Jurkat, Clone E6-1 (cell line): ENCODE results near the gene BNC2.

Source experiments
- DNase-seq: peaks from one replicate; pipeline ENCODE4 v3.0.0-alpha.2; 2011; ENCODE audit warnings: low read depth, low spot score
- H3K4me3 ChIP-seq: 2 replicates; pipeline ENCODE4 v1.5.1; 2011; ENCODE audit warnings: mild to moderate bottlenecking, low read length, control low read depth, moderate library complexity

Gene BNC2

DNA sequence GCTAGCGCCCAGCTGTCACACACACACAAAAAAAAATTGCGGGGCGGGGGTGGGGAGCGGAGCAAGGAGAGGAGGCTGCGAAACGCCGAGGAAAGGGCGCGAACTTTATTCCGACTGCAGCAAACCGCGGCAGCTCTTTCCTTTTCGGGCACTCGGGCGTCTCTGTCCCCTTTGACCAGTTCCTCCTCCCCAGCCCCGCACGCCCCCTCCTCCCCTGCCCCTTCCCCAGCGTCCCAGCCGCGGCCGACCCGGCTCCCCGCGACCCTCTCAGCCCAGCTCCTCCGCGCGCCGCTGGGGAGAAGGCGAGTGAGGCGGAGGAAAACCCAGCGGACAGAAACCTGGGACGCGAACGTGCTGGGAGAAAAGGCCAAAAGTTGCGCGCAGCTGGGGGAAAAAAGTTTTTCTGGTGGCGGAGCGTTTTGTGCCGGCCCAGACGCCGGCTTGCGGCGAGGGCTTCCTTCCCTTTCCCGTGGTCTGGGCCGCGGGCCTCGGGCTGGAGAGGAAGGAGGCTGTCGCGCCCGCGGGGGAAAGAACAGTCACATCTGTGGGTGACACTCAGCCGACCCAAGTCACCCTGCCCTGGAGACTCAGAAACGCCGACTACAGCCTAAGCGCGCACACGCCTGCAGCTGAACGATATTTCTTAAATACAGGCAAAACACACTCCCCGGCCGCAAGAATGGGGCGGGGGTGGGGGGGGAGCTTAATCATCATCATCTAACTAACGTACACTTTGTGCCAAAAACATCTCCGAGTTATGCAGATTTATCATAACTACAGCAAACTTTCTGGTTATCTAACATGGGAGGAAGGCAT, 1.1 kb upstream of the BNC2 start:
- DNase-seq, result peak; percentile 18
- H3K4me3 ChIP-seq, result peak overlapping the region; percentile 27

DNA sequence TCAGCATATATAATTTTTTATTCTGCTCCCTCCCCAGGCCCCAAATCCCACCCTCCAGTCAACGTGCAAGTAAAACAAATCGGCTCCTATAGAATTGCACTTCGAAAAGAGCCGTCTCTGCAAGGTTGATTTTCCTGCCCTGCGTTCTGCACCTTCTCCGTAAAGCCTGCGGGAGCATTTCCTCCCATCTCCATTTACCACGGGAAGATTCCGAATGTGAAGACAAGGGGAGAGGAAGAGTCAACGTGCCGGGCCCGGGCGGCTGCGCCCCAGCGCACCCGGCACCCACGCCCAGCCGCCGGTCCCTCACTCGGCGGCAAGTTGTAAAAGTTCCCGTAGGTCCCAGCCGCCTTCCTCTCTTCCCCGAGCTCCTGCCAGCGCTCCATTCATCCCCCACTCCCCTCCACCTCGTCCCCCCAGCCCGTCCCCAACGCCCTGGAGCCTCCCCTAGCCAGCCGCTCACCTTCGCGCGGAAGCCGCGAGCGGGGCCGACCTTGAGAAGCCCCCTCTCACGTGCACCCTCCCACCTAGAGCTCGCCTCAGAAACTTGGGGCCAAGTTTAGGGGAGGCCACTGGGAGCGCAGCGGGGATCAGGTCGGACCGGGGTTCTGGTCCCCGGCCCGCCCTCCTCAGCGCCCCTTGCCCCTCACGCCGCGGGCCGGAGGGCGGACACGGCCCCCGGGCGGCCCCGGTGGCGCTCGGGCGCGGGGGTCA, 431 bp downstream of the BNC2 start:
- no peak for DNase-seq

DNA sequence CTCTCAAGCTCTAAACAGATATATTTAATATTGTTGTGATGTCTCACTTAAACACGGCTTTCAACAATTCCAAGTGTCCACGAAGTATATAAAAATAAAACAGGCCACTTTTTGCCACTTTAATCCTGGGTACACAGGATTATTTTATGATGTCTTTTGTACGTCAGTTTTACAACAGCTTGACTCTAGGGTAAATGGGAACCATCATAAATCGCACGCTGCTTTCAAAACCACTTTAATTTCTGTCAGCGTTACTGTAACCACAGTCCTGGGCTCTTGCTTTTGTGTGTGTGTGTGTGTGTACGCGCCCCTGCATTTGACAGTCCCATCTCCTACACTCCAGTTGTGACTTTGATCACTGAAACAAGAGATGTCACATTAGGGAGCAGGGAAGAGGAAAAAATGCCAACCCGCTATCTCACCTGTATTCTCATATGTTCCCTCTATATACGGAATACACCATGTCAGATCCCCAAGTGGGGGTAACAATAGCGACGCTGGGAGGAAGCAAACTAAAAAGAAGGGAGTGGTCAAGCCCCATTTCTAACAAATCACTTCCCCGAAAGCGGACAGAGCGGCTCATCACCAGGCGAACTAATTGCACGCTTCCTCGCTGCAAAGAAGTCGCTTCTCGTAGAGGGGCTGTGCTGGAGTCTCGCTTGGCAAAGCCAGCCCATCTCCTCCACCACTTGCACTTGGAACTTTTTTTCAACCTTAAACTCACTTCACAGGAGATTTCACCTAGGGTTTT, 1.2 kb downstream of the BNC2 start:
- no peak for DNase-seq
- H3K4me3 ChIP-seq, result no peak overlapping the region

More for the DNA sequence above, 431 bp downstream of the BNC2 start:
- no peak overlapping the region for H3K4me3 ChIP-seq

DNA sequence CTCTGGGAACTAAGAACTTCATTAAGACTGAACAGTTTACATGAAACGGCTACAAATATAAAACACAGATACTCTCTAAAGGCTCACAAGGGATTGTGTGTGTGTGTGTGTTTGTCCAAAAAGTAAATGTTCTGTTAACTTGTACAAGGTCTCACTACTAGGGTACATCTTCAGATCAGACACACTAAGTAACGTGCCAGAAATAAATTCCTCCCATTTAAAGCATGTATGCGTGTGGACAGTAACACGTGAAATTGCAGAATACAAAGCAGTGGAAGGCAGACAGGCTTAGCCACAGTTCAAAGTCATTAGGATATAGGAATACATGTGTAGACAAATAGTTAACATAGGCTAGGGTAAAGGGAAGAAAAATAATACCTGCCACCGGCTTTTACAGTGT, 1.8 kb downstream of the BNC2 start:
- no peak overlapping the region for H3K4me3 ChIP-seq
- DNase-seq, result no peak

DNA sequence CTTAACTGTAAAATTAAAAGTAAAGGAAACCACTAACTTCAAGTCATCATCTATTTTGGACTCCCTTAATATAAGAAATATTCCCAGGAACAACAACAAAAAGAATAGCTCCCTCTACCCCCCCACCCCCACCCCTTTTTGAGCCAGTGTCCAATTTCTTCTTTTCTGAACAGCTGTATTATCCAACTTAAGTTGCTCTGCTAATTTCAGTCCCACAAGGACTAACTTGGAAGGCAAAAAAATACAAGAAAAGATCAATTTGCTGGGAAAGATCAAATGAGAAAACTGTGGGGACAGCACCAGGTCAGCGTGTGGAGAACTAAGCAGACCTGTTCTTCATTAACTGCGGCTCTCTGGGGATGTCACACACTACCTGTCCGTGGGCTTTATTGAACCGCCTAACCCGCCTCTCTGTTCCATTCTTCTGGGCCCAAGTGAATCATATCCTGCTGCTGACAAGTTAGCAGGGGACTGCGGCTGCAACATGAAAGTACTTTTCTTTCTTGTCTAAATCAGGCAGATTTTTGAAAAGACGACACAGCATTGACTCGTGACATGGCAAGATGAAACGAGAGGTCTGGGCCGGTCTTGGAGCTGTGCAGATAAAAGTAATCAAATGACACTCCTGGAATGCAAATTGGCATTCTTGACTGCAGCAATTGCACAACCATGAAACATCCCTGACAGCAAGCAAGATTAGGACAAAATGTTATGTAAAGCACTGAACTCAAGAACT, 2.7 kb downstream of the BNC2 start:
- DNase-seq, result no peak
- no peak overlapping the region for H3K4me3 ChIP-seq

DNA sequence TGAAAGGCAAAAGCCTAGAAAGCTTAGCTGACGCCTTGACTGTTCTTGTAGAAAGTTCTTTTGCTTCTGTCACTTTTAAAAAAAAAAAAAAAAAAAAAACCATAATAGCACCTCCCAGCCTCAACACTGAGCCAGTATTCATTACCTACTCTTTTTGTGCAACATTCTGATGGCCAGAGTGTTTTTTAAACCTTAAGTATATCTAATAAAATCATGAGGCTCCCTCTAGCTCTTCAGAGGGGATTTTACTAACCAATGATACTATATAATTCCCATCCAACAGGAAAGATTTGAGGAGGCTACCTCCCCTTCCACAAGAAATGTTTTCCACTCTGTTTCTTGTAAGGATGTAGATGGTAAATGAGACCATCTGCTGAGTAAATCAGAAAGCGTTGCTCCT, 3.9 kb downstream of the BNC2 start:
- H3K4me3 ChIP-seq, result no peak overlapping the region
- DNase-seq, result no peak

DNA sequence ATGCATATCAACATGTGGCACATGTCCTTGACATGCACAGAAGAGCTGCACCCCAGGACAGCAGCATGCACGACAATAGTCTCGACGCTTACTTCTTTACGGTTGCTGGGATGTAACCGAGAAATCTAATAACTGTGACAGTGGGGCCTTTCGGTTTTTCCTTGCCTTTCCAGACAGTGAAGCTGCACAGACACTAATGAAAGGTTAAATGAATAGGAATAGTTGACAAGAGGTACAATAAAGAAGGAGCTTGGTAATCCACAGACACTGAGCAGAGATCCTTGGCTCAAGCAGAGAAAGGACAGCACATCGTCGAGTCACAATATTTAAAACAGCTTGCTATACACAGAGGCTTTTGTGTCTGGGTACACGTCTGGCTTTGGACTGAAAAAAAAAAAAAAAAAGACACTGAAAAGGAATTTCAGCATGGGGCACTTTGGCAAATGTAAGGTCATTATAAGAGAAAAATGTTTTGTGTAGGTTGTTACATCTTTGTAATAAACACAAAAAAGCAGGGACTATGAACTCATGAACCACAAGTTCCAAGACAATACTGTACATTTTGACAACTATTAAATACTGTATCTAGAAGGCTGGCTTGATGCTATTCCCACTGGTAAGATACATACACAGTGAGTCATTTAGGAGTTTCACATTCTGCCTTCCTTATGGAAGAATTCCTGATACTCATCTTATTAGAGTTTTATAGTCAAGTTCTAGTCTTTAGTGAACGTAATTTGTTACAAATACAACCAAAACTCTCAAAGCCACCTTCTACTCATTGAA, 5.6 kb downstream of the BNC2 start:
- no peak overlapping the region for H3K4me3 ChIP-seq
- DNase-seq, result no peak

DNA sequence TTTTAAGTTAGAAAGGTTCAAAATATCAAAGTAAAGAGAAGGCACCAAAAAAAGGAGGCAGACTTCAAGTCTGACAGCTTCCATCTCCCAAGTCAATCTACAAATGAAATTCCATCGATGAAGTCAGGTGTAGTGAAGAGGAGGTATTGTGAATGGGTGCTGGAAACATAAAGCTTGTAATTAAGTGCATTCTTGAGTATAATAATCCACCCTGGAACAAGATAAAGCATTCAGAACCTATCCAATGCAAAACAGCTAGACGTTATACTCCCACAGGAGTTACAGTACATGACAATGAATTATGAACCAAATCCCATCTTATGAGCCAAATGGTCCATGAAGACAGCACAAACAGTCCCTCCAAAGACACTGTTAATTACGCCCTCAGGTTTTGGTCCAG, 22.3 kb downstream of the BNC2 start:
- H3K4me3 ChIP-seq, result no peak overlapping the region
- DNase-seq, result no peak

DNA sequence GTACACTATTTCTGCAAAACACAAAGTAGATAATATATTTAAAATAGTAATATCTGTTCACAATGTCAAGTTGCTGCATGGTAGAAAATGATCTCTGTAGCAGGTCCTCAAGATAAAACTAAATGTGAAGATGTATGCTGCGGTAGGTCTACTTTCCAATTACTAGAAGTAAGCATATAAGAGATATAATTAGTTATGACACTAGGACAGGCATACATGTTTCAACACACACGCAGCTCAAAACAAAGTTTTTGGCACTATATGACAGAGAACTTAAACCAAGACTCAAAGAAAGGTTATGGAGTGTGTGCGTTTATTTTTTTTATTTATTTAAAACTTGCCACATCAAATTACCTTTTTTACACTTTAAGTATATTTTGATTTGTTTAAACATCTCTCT, 23.5 kb downstream of the BNC2 start:
- DNase-seq, result no peak
- no peak overlapping the region for H3K4me3 ChIP-seq

DNA sequence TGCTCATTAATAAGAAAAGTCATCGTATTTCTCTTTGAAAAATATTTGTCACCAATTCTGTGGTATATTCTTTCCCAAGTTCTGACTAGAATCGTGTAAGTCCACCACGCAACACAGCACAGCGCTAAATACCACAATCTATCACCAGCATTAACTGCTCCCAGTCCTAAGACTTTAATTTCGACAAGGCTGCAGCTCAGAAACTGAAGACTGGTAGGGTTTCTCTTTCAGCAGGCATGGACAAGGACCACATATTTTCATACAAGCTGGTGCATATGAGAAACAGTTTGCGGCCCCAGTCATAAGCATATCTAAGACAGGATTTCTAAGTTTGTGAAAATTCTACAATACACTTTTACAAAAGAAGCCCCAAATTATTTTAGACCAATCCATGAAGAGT, 24.1 kb downstream of the BNC2 start:
- no peak for DNase-seq
- no peak overlapping the region for H3K4me3 ChIP-seq

DNA sequence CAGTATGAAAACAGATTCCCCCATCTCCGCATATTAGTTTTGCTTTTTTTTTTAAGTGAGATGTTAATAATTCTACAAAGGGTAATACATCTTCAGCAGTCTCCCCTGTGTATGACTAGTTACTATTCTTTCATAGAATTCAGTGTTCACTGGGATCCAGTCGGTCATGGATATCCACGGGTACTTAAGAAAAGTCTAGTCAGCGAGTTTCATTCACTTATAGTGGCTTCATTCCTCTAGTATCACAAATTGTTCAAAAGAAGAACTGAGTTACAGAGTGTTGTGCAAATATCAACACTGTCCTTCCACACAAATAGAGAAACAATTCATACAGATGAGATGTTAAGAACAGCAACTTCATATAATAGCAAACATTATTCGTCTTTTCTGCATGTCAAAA, 35.7 kb downstream of the BNC2 start:
- no peak for DNase-seq
- H3K4me3 ChIP-seq, result no peak overlapping the region

DNA sequence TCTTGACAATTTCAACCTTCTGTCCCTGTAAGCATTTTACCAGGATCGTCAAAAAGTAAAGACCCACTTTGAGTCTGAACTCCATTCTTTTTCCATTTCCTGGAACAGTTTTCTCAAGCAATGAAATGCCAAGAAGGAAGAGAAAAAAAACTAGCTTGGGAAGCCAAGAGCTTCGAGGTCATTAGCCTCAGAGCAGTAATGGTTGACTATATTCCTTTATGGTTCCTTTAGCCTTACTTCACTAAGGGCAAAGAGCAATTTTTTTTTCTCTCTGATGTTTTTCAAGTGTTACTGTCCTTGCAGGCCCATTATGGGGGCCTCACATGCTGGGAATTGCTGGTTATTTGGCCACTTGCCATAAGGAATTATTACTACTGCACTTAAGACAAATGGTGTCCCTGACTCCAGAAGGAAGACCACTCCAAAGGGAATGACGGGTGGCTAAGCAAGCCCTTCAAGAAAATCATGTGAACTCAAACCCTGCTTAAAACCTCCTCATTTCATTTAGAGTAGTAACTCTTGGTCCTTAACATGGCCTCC, 37.1 kb downstream of the BNC2 start:
- no peak for DNase-seq
- H3K4me3 ChIP-seq, result no peak overlapping the region

DNA sequence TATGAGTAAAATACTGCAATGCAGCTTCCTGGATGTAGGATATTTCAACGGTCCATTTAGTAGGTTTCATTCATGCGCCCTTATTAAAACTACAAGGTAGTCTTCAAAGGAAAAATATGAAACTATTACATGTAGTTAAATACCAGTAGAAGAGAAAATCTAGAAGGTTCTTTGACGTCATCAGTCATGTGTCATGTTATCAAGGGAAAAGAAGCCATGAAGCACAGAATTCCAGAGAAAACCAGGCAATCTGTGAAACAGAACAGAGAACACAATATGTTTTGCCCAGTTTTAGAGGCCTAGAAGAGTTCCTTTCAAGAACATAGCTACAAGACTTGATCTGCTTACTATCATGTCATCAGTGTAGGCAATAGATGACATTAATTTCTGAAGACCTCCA, 38.4 kb downstream of the BNC2 start:
- no peak overlapping the region for H3K4me3 ChIP-seq
- DNase-seq, result no peak

DNA sequence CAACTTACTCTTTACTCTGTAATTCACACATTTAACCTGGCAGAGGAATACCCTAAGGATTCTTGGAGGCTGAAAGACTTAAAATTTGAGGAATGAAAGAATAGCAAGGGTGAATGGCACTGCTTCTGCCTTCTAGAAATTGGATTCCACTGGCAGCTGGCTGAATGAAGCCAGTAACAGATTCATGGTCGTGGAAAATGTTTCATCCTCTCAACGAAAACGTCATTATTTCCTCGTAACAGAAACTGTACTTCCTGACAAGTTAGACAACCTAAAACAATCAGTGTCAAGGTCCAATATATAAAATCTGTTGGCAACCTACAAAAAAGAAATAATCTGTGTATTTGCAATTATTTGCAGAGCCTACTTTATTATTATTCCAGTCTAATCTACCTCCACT, 39.7 kb downstream of the BNC2 start:
- DNase-seq, result no peak
- no peak overlapping the region for H3K4me3 ChIP-seq

DNA sequence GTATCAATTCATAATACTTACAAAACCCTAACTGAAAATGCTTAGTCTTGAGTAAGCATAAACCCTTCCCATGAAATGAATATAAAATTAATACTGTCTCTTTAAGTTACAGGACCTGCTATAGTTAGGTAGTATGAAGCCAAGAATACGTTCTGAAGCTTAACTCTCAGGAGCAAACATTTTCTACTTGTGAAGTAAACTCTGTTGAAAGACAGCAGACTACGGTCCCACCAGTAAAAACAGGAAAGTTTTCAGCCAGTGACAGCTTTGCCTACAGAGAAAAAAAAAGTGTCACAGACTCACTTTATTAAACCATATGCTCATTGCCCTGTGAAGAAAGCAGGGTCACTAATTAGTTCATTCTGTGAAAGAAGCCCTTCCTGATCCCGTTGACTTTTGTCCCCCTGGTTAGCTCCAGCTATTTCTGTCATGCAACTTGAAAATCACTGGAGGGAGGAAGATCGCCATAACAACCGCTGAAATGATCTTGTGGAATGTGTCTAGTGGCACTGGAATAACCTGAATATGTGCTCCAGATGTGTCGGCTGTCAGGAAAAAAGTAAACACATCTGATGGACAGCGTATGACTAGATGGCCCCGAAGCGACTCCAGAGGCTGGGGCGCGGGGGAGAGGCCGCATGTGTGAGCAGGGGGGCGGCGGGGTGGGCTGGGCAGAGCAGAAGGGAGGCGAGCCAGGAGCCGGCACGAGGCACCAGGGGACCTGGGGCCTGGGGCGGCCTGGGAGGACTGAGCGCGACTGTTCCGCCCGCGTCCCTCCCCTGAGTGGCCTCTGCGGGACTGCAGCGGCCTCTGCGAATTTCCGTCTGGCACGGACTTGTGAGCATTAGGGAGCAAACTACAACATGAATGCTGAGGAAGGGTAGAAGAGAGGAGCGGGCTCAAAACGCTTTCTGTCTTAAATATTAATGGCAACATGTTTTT, 41.9 kb downstream of the BNC2 start:
- no peak for DNase-seq
- no peak overlapping the region for H3K4me3 ChIP-seq

DNA sequence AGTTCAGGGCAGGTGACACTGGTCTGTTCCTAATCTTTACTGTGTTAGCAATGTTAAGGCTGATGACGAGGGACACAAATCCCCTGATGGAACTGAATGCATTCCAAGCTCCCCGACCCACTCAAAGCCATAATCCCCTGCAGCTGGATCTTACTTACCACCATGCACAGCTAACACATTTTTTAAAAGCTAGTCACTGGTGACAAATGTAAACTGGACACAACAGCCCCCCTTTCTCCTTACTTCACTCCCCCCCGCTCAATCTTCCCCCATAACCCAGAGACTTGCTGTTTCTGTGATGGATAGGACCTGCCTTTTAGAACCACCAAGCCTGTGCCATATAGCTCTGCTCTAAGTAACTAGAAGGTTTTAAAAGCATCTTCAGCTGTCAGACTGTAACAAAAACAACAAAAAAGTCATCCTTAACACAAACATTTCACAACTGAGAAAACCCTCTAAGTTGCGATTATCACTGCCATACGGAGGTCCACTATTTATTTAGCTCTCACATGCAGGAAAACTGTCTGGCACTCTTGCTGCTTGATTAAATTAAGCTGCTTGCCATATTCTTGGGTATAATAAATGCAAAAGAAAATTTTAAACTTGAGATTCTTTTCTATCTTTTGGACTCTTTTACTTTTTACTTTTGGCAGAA, 44.4 kb downstream of the BNC2 start:
- no peak for DNase-seq
- H3K4me3 ChIP-seq, result no peak overlapping the region

DNA sequence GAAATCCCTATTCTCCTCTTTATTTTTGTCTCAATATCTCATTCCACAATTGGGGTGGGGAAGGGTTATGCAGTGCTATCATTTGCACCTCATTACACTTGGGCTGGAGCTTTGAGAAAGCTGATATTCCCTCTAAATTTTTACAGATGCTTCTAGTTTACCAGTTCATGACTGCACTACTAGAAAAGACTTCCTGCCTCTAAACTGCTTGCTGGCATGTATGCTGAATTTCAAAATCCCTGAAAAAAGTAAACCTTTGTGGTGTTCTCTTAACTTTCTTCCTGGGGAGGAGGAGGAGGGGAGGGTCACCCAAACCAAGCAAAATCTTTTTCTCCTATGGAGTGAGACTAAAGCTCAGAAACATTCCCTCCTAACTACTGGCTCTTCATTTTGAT, 45.1 kb downstream of the BNC2 start:
- H3K4me3 ChIP-seq, result no peak overlapping the region
- DNase-seq, result no peak
